Measurements from ENCODE around the gene DNAH5. TPM values are rescaled to one million over a fixed set of nuclear protein-coding genes. Genes with fewer than 3 reads are reported as not detected.

DNAH5 gene
- total RNA-seq, 1 donor from 2014 or later, result 2.7 TPM

GRCh38 chr5:13735691-13736090 lies 208.8 kb downstream of the DNAH5 start:
- no peak for DNase-seq (ENCODE audit: low read depth)
- no peaks in the 10 kb centered on the region for H3K27me3 ChIP-seq (ENCODE audit: control insufficient read depth, insufficient read depth, low read length)
- H3K4me3 ChIP-seq (ENCODE audit: low read depth, low read length), result no peak overlapping the region
- no peak for TF ChIP-seq CTCF (IDR thresholded peaks at IDR 0.05; ENCODE audit: insufficient read depth, low read length, poor library complexity, severe bottlenecking)
- no peaks in the 10 kb centered on the region for H3K36me3 ChIP-seq (ENCODE audit: control insufficient read depth, insufficient read depth, low read length)

GRCh38 chr5:13731121-13731628 lies 213.3 kb downstream of the DNAH5 start:
- H3K4me3 ChIP-seq (ENCODE audit: low read depth, low read length), result no peak overlapping the region
- TF ChIP-seq CTCF (IDR thresholded peaks at IDR 0.05; ENCODE audit: insufficient read depth, low read length, poor library complexity, severe bottlenecking), result no peak
- H3K27me3 ChIP-seq (ENCODE audit: control insufficient read depth, insufficient read depth, low read length), result no peaks in the 10 kb centered on the region
- no peak for DNase-seq (ENCODE audit: low read depth)
- no peaks in the 10 kb centered on the region for H3K36me3 ChIP-seq (ENCODE audit: control insufficient read depth, insufficient read depth, low read length)

GRCh38 chr5:13708906-13709305 lies 235.6 kb downstream of the DNAH5 start:
- DNase-seq (ENCODE audit: low read depth), result no peak
- Histone ChIP-seq H3K27me3 (ENCODE audit: control insufficient read depth, insufficient read depth, low read length) (no peaks in the 10 kb centered on the region), H3K4me3 (ENCODE audit: low read depth, low read length) (no peak overlapping the region), H3K36me3 (ENCODE audit: control insufficient read depth, insufficient read depth, low read length) (no peaks in the 10 kb centered on the region)
- TF ChIP-seq CTCF (IDR thresholded peaks at IDR 0.05; ENCODE audit: insufficient read depth, low read length, poor library complexity, severe bottlenecking), result no peak

DNA sequence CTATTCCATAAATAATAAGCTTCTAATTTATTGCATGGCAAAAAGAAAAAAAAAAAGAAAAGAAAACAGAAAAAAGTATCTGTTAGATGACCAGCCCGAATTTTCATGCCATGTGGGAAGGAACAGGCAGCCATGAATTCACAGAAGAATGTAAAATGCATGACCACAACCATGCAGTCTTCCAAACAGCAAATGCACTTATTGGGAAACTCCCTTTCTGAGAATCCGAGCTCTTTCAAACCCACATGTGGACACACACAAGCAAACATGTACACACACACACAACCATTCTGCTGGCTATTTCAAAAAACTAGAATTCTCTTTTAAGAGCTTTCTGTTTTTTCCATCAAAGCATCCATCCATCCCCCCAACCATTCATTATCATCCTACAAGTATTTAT lies 236.1 kb downstream of the DNAH5 start:
- no peak overlapping the region for H3K4me3 ChIP-seq (ENCODE audit: low read depth, low read length)
- no peak for TF ChIP-seq CTCF (IDR thresholded peaks at IDR 0.05; ENCODE audit: insufficient read depth, low read length, poor library complexity, severe bottlenecking)
- DNase-seq (ENCODE audit: low read depth), result no peak

GRCh38 chr5:13704396-13704795 lies 240.1 kb downstream of the DNAH5 start:
- TF ChIP-seq CTCF (IDR thresholded peaks at IDR 0.05; ENCODE audit: insufficient read depth, low read length, poor library complexity, severe bottlenecking), result no peak
- Histone ChIP-seq H3K36me3 (ENCODE audit: control insufficient read depth, insufficient read depth, low read length) (no peaks in the 10 kb centered on the region), H3K27me3 (ENCODE audit: control insufficient read depth, insufficient read depth, low read length) (no peaks in the 10 kb centered on the region), H3K4me3 (ENCODE audit: low read depth, low read length) (no peak overlapping the region)
- DNase-seq (ENCODE audit: low read depth), result no peak

More for the DNA sequence above, 236.1 kb downstream of the DNAH5 start:
- Histone ChIP-seq H3K27me3 (ENCODE audit: control insufficient read depth, insufficient read depth, low read length) (no peaks in the 10 kb centered on the region), H3K36me3 (ENCODE audit: control insufficient read depth, insufficient read depth, low read length) (no peaks in the 10 kb centered on the region)

- no peaks in the 10 kb centered on the region for H3K27me3 ChIP-seq (ENCODE audit: control insufficient read depth, insufficient read depth, low read length)
- no peak for DNase-seq (ENCODE audit: low read depth)
- no peak overlapping the region for H3K4me3 ChIP-seq (ENCODE audit: low read depth, low read length)
- no peak for TF ChIP-seq CTCF (IDR thresholded peaks at IDR 0.05; ENCODE audit: insufficient read depth, low read length, poor library complexity, severe bottlenecking)
- H3K36me3 ChIP-seq (ENCODE audit: control insufficient read depth, insufficient read depth, low read length), result no peaks in the 10 kb centered on the region
Observed at GRCh38 chr5:13700626-13701025, 243.9 kb downstream of the DNAH5 start.
